ENCODE data around the gene ARHGEF40. TPM values are rescaled to one million over a fixed set of nuclear protein-coding genes. Genes with fewer than 3 reads are reported as not detected.

Gene ARHGEF40
- total RNA-seq, 8 experiments from 2014 or later, result 15.0 to 61.4 (median 24.8) TPM

GRCh38 chr14:21084396-21084795 lies 14.3 kb downstream of the ARHGEF40 start:
- Histone ChIP-seq H3K4me3 (no peak overlapping the region), H3K4me1 (replicated peaks in 1 of 2) (peaks cover 17 to 18% of the 10 kb centered on the region in 2 donors), H3K27ac (no peak overlapping the region)
- in situ Hi-C loops (cut with MboI; ENCODE audit: low pct_unique_long_range_greater_than_20kb in 2 of 9, low sequenced_read_pairs in 9 of 9, unreplicated experiment in 9 of 9), result no loop called here
- 40 to 100% (median 100%) methylated on average over 1 to 2 of the region's 2 CpGs; no CpG with 5 or more reads in 2 of the 10 experiments for WGBS, 10 experiments
- no peak for ATAC-seq (replicated peaks in 6 of 8)

GRCh38 chr14:21084998-21085853 lies 15.1 kb downstream of the ARHGEF40 start:
- WGBS, 10 experiments, result 75 to 100% (median 88%) methylated on average over 2 to 13 of the region's 17 CpGs
- in situ Hi-C loops (cut with MboI; ENCODE audit: low pct_unique_long_range_greater_than_20kb in 2 of 9, low sequenced_read_pairs in 9 of 9, unreplicated experiment in 9 of 9), result no loop called here
- Histone ChIP-seq H3K4me3 (no peak overlapping the region), H3K27ac (no peak overlapping the region), H3K4me1 (replicated peaks in 1 of 2) (peaks cover 17 to 18% of the 10 kb centered on the region in 2 donors)
- peak in 2 of 8 experiments; percentile 10 to 11 for ATAC-seq (replicated peaks in 6 of 8)

GRCh38 chr14:21086908-21087293 lies 16.8 kb downstream of the ARHGEF40 start:
- peaks cover 17 to 18% of the 10 kb centered on the region in 2 donors for H3K4me1 ChIP-seq (replicated peaks in 1 of 2)
- in situ Hi-C loops (cut with MboI; ENCODE audit: low pct_unique_long_range_greater_than_20kb in 2 of 9, low sequenced_read_pairs in 9 of 9, unreplicated experiment in 9 of 9), result no loop called here
- 50 to 100% (median 73%) methylated on average over 1 to 4 of the region's 4 CpGs; no CpG with 5 or more reads in 2 of the 10 experiments for WGBS, 10 experiments
- peak overlapping the region in 2 of 5 donors; percentile 4 to 7 for H3K4me3 ChIP-seq
- H3K27ac ChIP-seq, result peak overlapping the region; percentile 68 to 80
- no peak for ATAC-seq (replicated peaks in 6 of 8)

- 0 to 80% (median 7%) methylated on average over 1 to 4 of the region's 19 CpGs; no CpG with 5 or more reads in 5 of the 10 experiments for WGBS, 10 experiments
- peaks cover 18 to 22% of the 10 kb centered on the region in 2 donors for H3K4me1 ChIP-seq (replicated peaks in 1 of 2)
- peak overlapping the region in 2 of 5 donors; percentile 4 to 7 for H3K4me3 ChIP-seq
- in situ Hi-C loops (cut with MboI; ENCODE audit: low pct_unique_long_range_greater_than_20kb in 2 of 9, low sequenced_read_pairs in 9 of 9, unreplicated experiment in 9 of 9), result no loop called here
- ATAC-seq (replicated peaks in 6 of 8), result peak; percentile 69 to 96 (median 90)
- H3K27ac ChIP-seq, result peak overlapping the region; percentile 68 to 80
Observed at GRCh38 chr14:21087294-21088091, 17.4 kb downstream of the ARHGEF40 start.

GRCh38 chr14:21088687-21089086 lies 18.6 kb downstream of the ARHGEF40 start:
- 50 to 100% (median 83%) methylated on average over 1 to 3 of the region's 4 CpGs; no CpG with 5 or more reads in 3 of the 10 experiments for WGBS, 10 experiments
- in situ Hi-C loops (cut with MboI; ENCODE audit: low pct_unique_long_range_greater_than_20kb in 2 of 9, low sequenced_read_pairs in 9 of 9, unreplicated experiment in 9 of 9), result no loop called here
- H3K4me1 ChIP-seq (replicated peaks in 1 of 2), result peaks cover 28 to 34% of the 10 kb centered on the region in 2 donors
- ATAC-seq (replicated peaks in 6 of 8), result no peak
- no peak overlapping the region for H3K4me3 ChIP-seq
- no peak overlapping the region for H3K27ac ChIP-seq

GRCh38 chr14:21089271-21089670 lies 19.2 kb downstream of the ARHGEF40 start:
- ATAC-seq (replicated peaks in 6 of 8), result no peak
- Histone ChIP-seq H3K4me3 (no peak overlapping the region), H3K4me1 (replicated peaks in 1 of 2) (peaks cover 34 to 37% of the 10 kb centered on the region in 2 donors), H3K27ac (no peak overlapping the region)
- 0 to 86% (median 80%) methylated on average over 1 of the region's 1 CpG; no CpG with 5 or more reads in 3 of the 10 experiments for WGBS, 10 experiments
- in situ Hi-C loops (cut with MboI; ENCODE audit: low pct_unique_long_range_greater_than_20kb in 2 of 9, low sequenced_read_pairs in 9 of 9, unreplicated experiment in 9 of 9), result no loop called here

GRCh38 chr14:21089877-21090193 lies 19.7 kb downstream of the ARHGEF40 start:
- no peak overlapping the region for H3K4me3 ChIP-seq
- in situ Hi-C loops (cut with MboI; ENCODE audit: low pct_unique_long_range_greater_than_20kb in 2 of 9, low sequenced_read_pairs in 9 of 9, unreplicated experiment in 9 of 9), result no loop called here
- WGBS, 10 experiments, result 94 to 100% (median 97%) methylated on average over 1 to 5 of the region's 5 CpGs; no CpG with 5 or more reads in 5 of the 10 experiments
- peaks cover 37 to 38% of the 10 kb centered on the region in 2 donors for H3K4me1 ChIP-seq (replicated peaks in 1 of 2)
- ATAC-seq (replicated peaks in 6 of 8), result no peak
- no peak overlapping the region for H3K27ac ChIP-seq

GRCh38 chr14:21090194-21090939 lies 20.3 kb downstream of the ARHGEF40 start:
- Histone ChIP-seq H3K27ac (no peak overlapping the region), H3K4me3 (no peak overlapping the region), H3K4me1 (replicated peaks in 1 of 2) (peaks cover 43% of the 10 kb centered on the region in 2 donors)
- in situ Hi-C loops (cut with MboI; ENCODE audit: low pct_unique_long_range_greater_than_20kb in 2 of 9, low sequenced_read_pairs in 9 of 9, unreplicated experiment in 9 of 9), result no loop called here
- WGBS, 10 experiments, result 98 to 100% (median 100%) methylated on average over 1 to 10 of the region's 45 CpGs; no CpG with 5 or more reads in 6 of the 10 experiments
- ATAC-seq (replicated peaks in 6 of 8), result no peak

GRCh38 chr14:21090940-21091663 lies 21.0 kb downstream of the ARHGEF40 start:
- 33 to 96% (median 90%) methylated on average over 1 to 9 of the region's 45 CpGs; no CpG with 5 or more reads in 5 of the 10 experiments for WGBS, 10 experiments
- no peak overlapping the region for H3K4me3 ChIP-seq
- ATAC-seq (replicated peaks in 6 of 8), result no peak
- in situ Hi-C loops (cut with MboI; ENCODE audit: low pct_unique_long_range_greater_than_20kb in 2 of 9, low sequenced_read_pairs in 9 of 9, unreplicated experiment in 9 of 9), result no loop called here
- H3K27ac ChIP-seq, result no peak overlapping the region
- H3K4me1 ChIP-seq (replicated peaks in 1 of 2), result peaks cover 50% of the 10 kb centered on the region in 2 donors

GRCh38 chr14:21091821-21092272 lies 21.7 kb downstream of the ARHGEF40 start:
- H3K27ac ChIP-seq, result no peak overlapping the region
- in situ Hi-C loops (cut with MboI; ENCODE audit: low pct_unique_long_range_greater_than_20kb in 2 of 9, low sequenced_read_pairs in 9 of 9, unreplicated experiment in 9 of 9), result no loop called here
- H3K4me3 ChIP-seq, result no peak overlapping the region
- H3K4me1 ChIP-seq (replicated peaks in 1 of 2), result peaks cover 52 to 54% of the 10 kb centered on the region in 2 donors
- 80 to 100% (median 93%) methylated on average over 1 to 16 of the region's 42 CpGs; no CpG with 5 or more reads in 4 of the 10 experiments for WGBS, 10 experiments
- no peak for ATAC-seq (replicated peaks in 6 of 8)

- Histone ChIP-seq H3K27ac (peak overlapping the region in 1 of 2 donors; percentile 54), H3K4me1 (replicated peaks in 1 of 2) (peaks cover 51 to 53% of the 10 kb centered on the region in 2 donors), H3K4me3 (no peak overlapping the region)
- WGBS, 10 experiments, result 26 to 96% (median 91%) methylated on average over 7 to 15 of the region's 59 CpGs; no CpG with 5 or more reads in 6 of the 10 experiments
- peak in 3 of 8 experiments; percentile 41 to 74 (median 60) for ATAC-seq (replicated peaks in 6 of 8)
- in situ Hi-C loops (cut with MboI; ENCODE audit: low pct_unique_long_range_greater_than_20kb in 2 of 9, low sequenced_read_pairs in 9 of 9, unreplicated experiment in 9 of 9), result no loop called here
Observed at GRCh38 chr14:21092273-21093011, 22.3 kb downstream of the ARHGEF40 start.

Data from motor neuron (in vitro differentiated cells).